Measurements from ENCODE around the gene CUX1.

Gene CUX1

GRCh38 chr7:101900103-101900502 lies 82.7 kb downstream of the CUX1 start:
- DNase-seq: no peak

GRCh38 chr7:101901661-101902491 lies 84.5 kb downstream of the CUX1 start:
- DNase-seq: no peak

- peak; percentile 85 for DNase-seq
Measured at GRCh38 chr7:101902680-101903514, 85.5 kb downstream of the CUX1 start.

- no peak for DNase-seq
Measured at GRCh38 chr7:101903515-101903868, 86.1 kb downstream of the CUX1 start.

- DNase-seq: no peak
Measured at GRCh38 chr7:101904019-101904418, 86.6 kb downstream of the CUX1 start.

- DNase-seq: no peak
Measured at GRCh38 chr7:101905203-101905865, 87.9 kb downstream of the CUX1 start.

- DNase-seq: no peak
Measured at GRCh38 chr7:101906291-101907240, 89.1 kb downstream of the CUX1 start.

GRCh38 chr7:101910991-101911799 lies 93.8 kb downstream of the CUX1 start:
- DNase-seq: no peak

- peak; percentile 60 for DNase-seq
Measured at GRCh38 chr7:101911800-101912715, 94.6 kb downstream of the CUX1 start.

- DNase-seq: no peak
Measured at GRCh38 chr7:101912716-101913110, 95.3 kb downstream of the CUX1 start.

- no peak for DNase-seq
Measured at GRCh38 chr7:101913247-101913721, 95.9 kb downstream of the CUX1 start.

GRCh38 chr7:101913851-101914250 lies 96.4 kb downstream of the CUX1 start:
- DNase-seq: peak; percentile 92

- DNase-seq: no peak
Measured at GRCh38 chr7:101915000-101915399, 97.6 kb downstream of the CUX1 start.

GRCh38 chr7:101916041-101916800 lies 98.8 kb downstream of the CUX1 start:
- DNase-seq: no peak

GRCh38 chr7:101916876-101917275 lies 99.5 kb downstream of the CUX1 start:
- no peak for DNase-seq

GRCh38 chr7:101917566-101917965 lies 100.1 kb downstream of the CUX1 start:
- no peak for DNase-seq

GRCh38 chr7:101918426-101918825 lies 101.0 kb downstream of the CUX1 start:
- DNase-seq: no peak

GRCh38 chr7:101919363-101920115 lies 102.1 kb downstream of the CUX1 start:
- DNase-seq: no peak

GRCh38 chr7:101921061-101921460 lies 103.6 kb downstream of the CUX1 start:
- no peak for DNase-seq
